Activated CD8-positive, alpha-beta T cell treated with anti-CD3 and anti-CD28 coated beads for 36 hours (primary cell): ENCODE measurements around the gene COPS6. TPM values are rescaled to one million over a fixed set of nuclear protein-coding genes. Genes with fewer than 3 reads are reported as not detected.

Experiments
- ATAC-seq: fragments of 200-7000 bp; cut with Tn5 transposase; one replicate; pipeline ENCODE4 v1.10.0; 2021; ENCODE audit warnings: mild to moderate bottlenecking, moderate library complexity
- CTCF ChIA-PET: fragments of 350-600 bp; sonication (Branson Sonifier 250); formaldehyde crosslinking; loops from one replicate; lab custom pipeline; 2021; ENCODE audit warnings: antibody characterized with exemption; lab: Charles Lee
- POLR2A ChIA-PET: fragments of 350-600 bp; sonication (Branson Sonifier 250); formaldehyde crosslinking; loops from one replicate; lab custom pipeline; 2021; ENCODE audit warnings: antibody characterized with exemption; lab: Charles Lee
- DNase-seq: peaks from one replicate; pipeline ENCODE4 v3.0.0-alpha.2; 2020
- H3K27ac Mint-ChIP-seq: one replicate; pipeline ENCODE4 v1.8.0; 2021; ENCODE audit warnings: mild to moderate bottlenecking, mixed read lengths
- H3K27me3 Mint-ChIP-seq: one replicate; pipeline ENCODE4 v1.8.0; 2021; ENCODE audit warnings: mixed read lengths
- H3K36me3 Mint-ChIP-seq: one replicate; pipeline ENCODE4 v1.8.0; 2021; ENCODE audit warnings: low read depth, mixed read lengths
- H3K4me1 Mint-ChIP-seq: one replicate; pipeline ENCODE4 v1.8.0; 2021; ENCODE audit warnings: low read depth, mixed read lengths
- H3K4me3 Mint-ChIP-seq: one replicate; pipeline ENCODE4 v1.8.0; 2021; ENCODE audit warnings: mild to moderate bottlenecking, moderate library complexity, mixed read lengths
- H3K9me3 Mint-ChIP-seq: one replicate; pipeline ENCODE4 v1.8.0; 2021; ENCODE audit warnings: mixed read lengths
- intact Hi-C: fragments of 100-400 bp; cut with micrococcal nuclease; formaldehyde crosslinking; loops from one replicate; pipeline ENCODE4 v1.10.0; 2022
- total RNA-seq, 2 experiments: library from RNA; stranded (reverse); gene quantifications; one replicate each; pipeline ENCODE4 v1.2.3, GENCODE V29; 2021
- TF ChIP-seq, protein P1 (sequence below): fragments of 200-600 bp; IDR thresholded peaks from one replicate; pipeline ENCODE4 v1.8.0; 2022; ENCODE audit warnings: antibody characterized with exemption, mild to moderate bottlenecking

COPS6 gene
- total RNA-seq, 2 experiments from 2014 or later, result 81.3 to 86.3 TPM

- TF ChIP-seq, protein P1, sequence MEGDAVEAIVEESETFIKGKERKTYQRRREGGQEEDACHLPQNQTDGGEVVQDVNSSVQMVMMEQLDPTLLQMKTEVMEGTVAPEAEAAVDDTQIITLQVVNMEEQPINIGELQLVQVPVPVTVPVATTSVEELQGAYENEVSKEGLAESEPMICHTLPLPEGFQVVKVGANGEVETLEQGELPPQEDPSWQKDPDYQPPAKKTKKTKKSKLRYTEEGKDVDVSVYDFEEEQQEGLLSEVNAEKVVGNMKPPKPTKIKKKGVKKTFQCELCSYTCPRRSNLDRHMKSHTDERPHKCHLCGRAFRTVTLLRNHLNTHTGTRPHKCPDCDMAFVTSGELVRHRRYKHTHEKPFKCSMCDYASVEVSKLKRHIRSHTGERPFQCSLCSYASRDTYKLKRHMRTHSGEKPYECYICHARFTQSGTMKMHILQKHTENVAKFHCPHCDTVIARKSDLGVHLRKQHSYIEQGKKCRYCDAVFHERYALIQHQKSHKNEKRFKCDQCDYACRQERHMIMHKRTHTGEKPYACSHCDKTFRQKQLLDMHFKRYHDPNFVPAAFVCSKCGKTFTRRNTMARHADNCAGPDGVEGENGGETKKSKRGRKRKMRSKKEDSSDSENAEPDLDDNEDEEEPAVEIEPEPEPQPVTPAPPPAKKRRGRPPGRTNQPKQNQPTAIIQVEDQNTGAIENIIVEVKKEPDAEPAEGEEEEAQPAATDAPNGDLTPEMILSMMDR, result no peak
- Mint-ChIP-seq H3K4me1 (peaks cover 31% of the 10 kb centered on the region), H3K9me3 (no peaks in the 10 kb centered on the region), H3K27ac (peak overlapping the region; percentile 89), H3K4me3 (peak overlapping the region; percentile 89), H3K36me3 (peaks cover 9% of the 10 kb centered on the region), H3K27me3 (no peaks in the 10 kb centered on the region)
- ATAC-seq (no peak), DNase-seq (no peak)
- ChIA-PET POLR2A (interaction anchor here (1.2 to 3.0 kb wide), 8 partner anchors 14 to 105 kb away, joined by 3 to 24 read pairs (median 3); partner anchors contain the start of genes AP4M1, GAL3ST4, GPC2 and MCM7), CTCF (interaction anchor here (1.0 to 1.6 kb wide), 3 partner anchors 10 to 202 kb away, joined by 3 to 7 read pairs (median 5); partner anchors contain the start of gene AP4M1)
- intact Hi-C loops, result loop anchor here (10.0 kb wide), 1 partner anchor 206 kb away; the partner anchor contains the start of gene TRIM4
Observed at GRCh38 chr7:100120733-100121036, 31.9 kb downstream of the COPS6 start.

- Mint-ChIP-seq H3K27ac (peak overlapping the region; percentile 20), H3K9me3 (no peaks in the 10 kb centered on the region), H3K27me3 (no peaks in the 10 kb centered on the region), H3K4me1 (peaks cover 32% of the 10 kb centered on the region), H3K36me3 (peaks cover 8% of the 10 kb centered on the region), H3K4me3 (no peak overlapping the region)
- TF ChIP-seq, protein P1, result no peak
- CTCF ChIA-PET, result interaction anchor here (1.3 kb wide), 1 partner anchor 8 kb away, joined by 5 read pairs; no protein-coding TSS in a partner anchor
- no peak for ATAC-seq
- POLR2A ChIA-PET, result interaction anchor here (2.7 to 3.0 kb wide), 2 partner anchors 21 kb away, joined by 18 to 24 read pairs; partner anchors contain the start of genes AP4M1 and MCM7
- intact Hi-C loops, result loop anchor here (10.0 kb wide), 1 partner anchor 207 kb away; the partner anchor contains the start of gene TRIM4
- no peak for DNase-seq
Observed at GRCh38 chr7:100122067-100122466, 33.3 kb downstream of the COPS6 start.

GRCh38 chr7:100122568-100122967 is 33.8 kb downstream of the COPS6 start:
- CTCF ChIA-PET, result interaction anchor here (1.3 kb wide), 1 partner anchor 8 kb away, joined by 5 read pairs; no protein-coding TSS in a partner anchor
- Mint-ChIP-seq H3K27ac (peak overlapping the region; percentile 59), H3K4me1 (peaks cover 32% of the 10 kb centered on the region), H3K36me3 (peaks cover 8% of the 10 kb centered on the region), H3K9me3 (no peaks in the 10 kb centered on the region), H3K4me3 (no peak overlapping the region), H3K27me3 (no peaks in the 10 kb centered on the region)
- no peak for ATAC-seq
- POLR2A ChIA-PET, result interaction anchor here (0.9 to 2.7 kb wide), 2 partner anchors 21 to 30 kb away, joined by 3 to 18 read pairs; partner anchors contain the start of genes AP4M1 and MCM7
- intact Hi-C loops, result loop anchor here (10.0 kb wide), 1 partner anchor 208 kb away; the partner anchor contains the start of gene TRIM4
- DNase-seq, result no peak
- TF ChIP-seq, protein P1, result no peak

- TF ChIP-seq, protein P1, result no peak
- peak overlapping the region; percentile 4 for H3K4me3 Mint-ChIP-seq
- DNase-seq, result no peak
- peaks cover 30% of the 10 kb centered on the region for H3K4me1 Mint-ChIP-seq
- peaks cover 8% of the 10 kb centered on the region for H3K36me3 Mint-ChIP-seq
- CTCF ChIA-PET, result interaction anchor here (1.2 to 1.8 kb wide), 3 partner anchors 8 to 283 kb away, joined by 4 to 7 read pairs (median 6); partner anchors contain the start of genes AP4M1 and MCM7
- intact Hi-C loops, result loop anchor here (10.0 kb wide), 1 partner anchor 210 kb away; the partner anchor contains the start of gene TRIM4
- ATAC-seq, result no peak
- no peaks in the 10 kb centered on the region for H3K27me3 Mint-ChIP-seq
- peak overlapping the region; percentile 100 for H3K27ac Mint-ChIP-seq
- H3K9me3 Mint-ChIP-seq, result no peaks in the 10 kb centered on the region
- POLR2A ChIA-PET, result interaction anchor here (0.6 to 4.9 kb wide), 7 partner anchors 23 to 353 kb away, joined by 3 to 43 read pairs (median 3); partner anchors contain the start of genes AP4M1 and MCM7
Observed at GRCh38 chr7:100124301-100125230, 35.8 kb downstream of the COPS6 start.
